Stimulated activated CD4-positive, alpha-beta T cell treated with anti-CD3 and anti-CD28 coated beads, Interleukin-15, amount 100 ng/mL, for 48 hours (primary cell): ENCODE results near the gene DNAJC27.
A peak's percentile ranks its signal among the peaks of the same experiment; 100 is the strongest.
"Not testable (repeated sequence)": the region's sequence is repeated elsewhere in the genome, so short reads cannot be mapped to it uniquely, and the experiment has no call there.

Experiments
- DNase-seq, 2 donors: peaks; one replicate each; pipeline ENCODE4 v3.0.0-alpha.2; 2020; ENCODE audit warnings: low read depth in 2 of 2

The DNAJC27 gene

DNA sequence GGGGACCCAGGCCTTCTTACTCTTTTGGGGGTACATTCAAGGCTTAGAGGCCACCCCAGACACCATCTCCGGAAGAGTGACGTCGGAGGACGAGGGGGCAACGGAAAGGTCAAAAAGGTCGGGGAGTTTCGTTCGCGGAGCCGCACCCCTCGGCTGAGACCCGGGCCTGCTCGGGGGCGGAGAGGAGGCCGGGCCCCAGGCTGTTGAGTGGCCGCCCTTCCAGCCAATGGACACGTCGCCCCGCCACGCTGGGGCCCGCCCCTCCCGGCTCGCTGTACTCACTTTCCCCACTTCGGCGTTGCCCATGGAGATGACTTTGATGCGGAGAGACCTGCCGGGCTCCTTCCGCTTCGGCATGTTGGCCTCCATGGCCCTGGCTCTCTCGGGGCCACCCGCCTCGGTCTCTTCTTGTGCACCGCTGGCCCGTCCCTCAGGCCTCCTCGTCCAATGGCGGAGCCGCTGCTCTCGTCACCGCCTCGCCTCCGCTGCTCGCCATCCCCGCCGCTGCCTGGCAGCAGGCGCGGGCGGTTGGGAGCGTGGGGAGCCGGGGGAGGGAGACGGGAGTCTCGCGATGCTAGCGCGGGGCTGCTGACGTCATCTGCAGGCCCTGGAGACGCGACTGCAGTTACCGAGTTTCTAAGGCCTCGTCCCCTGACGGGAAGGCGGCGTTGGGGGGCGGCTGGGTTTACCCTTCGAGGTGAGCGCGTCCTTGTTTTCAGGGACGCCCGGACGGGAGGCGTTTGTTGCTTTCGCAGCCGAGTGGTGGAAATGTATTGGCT is at the start of gene DNAJC27:
Gene DNAJC27 (minus strand): TSS at position 420 of the 779 bp plus-strand sequence. CDS start 51 bp downstream, at position 369.
- DNase-seq = peak; percentile 95

DNA sequence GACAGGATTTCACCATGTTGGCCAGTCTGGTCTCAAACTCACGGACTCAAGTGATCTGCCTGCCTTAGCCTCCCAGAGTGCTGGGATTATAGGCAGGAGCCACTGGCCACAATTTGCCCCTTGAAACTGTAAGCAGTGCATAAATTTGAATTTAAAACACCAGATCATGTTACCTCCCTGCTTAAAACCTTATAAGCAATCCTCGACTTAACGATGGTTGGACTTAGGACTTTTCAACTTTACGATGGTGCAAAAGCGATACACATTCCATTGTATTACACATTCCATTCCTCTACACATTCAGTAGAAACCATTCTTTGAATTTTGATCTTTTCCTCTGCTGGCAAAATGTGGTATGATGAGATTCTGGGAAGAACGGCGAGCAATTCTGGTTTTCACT is 46.9 kb upstream of the DNAJC27 start:
- no peak for DNase-seq

DNA sequence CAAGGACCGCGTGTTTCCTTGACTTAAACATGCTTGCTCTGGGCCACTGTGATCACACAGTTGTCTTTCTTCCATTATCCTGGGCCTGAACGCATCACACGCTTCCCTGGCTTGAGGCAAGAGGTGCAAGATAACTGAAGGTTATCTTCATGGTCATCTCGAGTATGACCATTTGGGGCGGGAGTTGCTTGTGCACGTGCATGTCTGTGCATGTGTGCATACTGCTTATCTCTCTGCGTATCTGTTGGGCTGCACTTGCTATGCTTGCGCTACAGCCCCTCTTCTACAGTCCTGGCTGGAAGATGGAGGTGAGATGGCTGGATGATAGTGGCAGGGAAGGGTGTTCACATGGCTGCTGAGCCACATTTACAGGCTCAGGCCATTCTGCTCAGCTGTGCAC is 42.9 kb upstream of the DNAJC27 start:
- no peak for DNase-seq

DNA sequence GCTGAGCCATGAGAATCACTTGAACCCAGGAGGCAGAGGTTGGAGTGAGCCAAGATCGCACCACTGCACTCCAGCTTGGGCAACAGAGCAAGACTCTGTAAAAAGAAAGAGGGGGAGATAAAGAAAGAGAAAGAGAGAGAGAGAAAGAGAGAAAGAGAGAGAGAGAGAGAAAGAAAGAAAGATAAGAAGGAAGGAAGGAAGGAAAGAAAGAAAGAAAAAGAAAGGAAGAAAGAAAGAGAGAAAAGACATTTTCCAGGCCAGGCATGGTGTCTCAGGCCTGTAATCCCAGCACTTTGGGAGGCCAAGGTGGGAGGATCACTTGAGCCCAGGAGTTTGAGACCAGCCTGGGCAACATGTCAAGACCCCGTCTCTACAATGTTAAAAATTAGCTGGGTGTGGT is 39.6 kb upstream of the DNAJC27 start:
- not testable (repeated sequence) for DNase-seq

DNA sequence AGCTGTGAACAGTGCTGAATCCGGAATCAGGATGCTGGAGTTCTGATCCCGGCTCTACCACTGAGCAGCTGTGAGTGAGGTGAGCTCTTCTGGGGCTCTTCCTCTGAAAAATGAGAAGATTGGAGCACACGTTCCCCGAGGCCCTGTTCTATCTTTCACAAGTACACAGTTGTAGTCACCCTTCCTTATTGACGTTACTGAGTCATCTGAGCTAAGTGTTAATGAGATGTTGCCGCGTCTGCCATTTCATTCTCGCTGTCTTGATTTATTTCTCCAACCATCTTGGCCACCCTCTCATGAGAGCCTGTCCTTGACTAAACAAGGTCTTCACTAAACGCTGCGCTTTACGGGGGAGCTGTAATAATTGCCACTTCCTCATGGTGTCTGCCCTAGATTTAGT is 38.2 kb upstream of the DNAJC27 start:
- no peak for DNase-seq

DNA sequence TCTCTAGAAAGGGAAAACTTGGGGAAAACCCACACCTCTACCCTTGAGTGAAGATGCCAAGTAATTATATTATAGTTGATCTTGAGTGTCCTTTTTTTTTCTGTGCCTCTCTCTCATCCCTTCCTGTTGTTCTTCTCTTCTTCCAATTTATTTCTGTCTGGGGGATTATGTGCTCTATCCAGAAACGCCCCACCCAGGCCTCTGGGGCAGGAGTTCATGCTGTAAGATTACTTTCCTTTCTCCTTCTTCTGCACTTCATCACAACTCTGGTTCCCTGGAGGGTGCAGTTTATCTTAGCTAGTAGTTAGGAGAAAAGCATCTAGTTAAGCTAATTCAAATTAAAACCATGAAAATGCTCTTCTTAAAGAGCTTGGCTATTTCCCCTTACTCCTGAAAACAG is 30.3 kb upstream of the DNAJC27 start:
- DNase-seq = no peak

DNA sequence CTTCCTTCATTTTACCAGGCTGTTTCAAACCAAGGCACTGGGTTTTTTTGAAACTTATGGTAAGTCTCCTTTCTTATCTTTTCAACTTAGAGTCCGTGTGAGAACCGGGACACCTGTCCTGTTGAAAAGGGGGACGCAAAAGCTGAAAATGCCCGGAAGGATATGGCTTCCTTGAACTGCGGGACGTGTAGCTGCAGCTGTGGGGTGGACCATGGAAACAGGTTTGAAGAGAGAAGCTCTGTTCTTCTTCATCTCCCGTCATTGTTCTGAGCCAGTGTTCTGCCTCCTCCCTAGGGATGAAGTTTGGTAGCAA is 29.5 kb upstream of the DNAJC27 start:
- no peak for DNase-seq

DNA sequence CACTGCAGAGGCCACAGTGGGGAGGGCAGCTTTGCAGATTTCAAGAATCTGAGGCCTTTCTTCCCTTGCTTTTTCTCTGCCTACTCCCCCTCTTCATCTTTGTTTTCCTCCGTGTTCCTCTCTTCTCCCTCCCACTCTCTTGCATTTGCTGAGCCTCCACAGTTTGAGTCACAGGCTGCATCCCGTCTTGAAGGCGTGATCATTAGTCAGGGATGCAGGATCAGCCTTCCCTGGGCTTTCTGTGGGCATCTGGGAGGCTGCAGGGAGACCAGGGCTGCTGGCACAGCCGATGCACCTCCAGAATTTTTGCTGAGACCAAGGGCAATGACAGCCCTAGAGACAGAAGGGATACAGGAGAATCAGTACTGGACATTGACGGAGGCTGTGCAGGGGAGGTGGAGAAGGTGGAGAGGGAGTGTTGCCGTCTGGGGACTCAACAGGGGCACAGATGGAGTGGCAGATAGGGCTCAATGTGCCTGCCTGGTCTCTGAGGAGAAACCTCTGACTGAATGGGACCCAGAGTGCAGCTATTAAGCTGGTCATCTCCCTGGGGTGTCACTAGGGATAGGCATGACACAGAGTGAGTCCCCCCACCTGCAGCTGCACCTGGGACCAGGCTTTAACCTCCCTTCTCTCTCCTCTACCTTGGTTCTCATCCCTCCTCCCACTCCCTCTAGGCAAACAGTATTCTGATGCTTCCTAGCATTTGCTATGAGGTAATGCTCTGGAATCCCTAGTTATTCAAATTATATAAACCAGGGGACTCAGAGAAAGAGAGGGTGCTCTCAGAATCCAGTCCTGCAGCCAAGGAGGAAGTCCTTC is 29.0 kb upstream of the DNAJC27 start:
- no peak for DNase-seq

DNA sequence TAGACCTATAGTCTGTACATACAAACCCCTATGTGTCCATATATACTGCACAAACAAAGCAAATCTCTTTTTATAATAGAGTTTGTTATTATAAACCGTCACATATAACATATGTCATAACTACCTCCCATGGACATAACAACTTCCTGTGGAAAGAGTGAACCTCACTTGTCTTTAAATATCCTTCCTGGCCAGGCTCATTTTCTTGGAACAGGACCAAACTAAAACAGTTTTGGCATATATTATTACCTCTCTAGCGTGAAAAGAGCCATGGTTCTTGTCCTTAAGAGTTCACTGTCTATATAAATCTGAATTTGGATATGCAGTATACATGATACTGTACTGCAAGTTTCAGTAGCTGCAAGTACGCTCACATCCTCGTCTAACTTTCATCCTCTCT is 28.3 kb upstream of the DNAJC27 start:
- DNase-seq = no peak

DNA sequence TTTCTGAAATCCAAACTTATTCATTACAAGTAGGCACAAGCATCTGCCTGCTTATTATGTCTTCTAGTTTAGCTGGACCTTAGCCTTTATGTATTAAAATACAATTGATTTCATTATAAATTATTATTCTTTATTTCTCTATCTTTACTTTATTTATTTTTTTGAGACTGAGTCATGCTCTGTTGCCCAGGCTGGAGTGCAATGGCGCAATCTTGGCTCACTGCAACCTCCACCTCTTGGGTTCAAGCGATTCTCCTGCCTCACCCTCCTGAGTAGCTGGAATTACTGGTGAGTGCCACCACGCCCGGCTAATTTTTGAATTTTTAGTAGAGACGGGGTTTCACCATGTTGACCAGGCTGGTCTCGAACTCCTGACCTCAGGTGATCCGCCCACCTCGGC is 27.3 kb upstream of the DNAJC27 start:
- DNase-seq = not testable (repeated sequence)

DNA sequence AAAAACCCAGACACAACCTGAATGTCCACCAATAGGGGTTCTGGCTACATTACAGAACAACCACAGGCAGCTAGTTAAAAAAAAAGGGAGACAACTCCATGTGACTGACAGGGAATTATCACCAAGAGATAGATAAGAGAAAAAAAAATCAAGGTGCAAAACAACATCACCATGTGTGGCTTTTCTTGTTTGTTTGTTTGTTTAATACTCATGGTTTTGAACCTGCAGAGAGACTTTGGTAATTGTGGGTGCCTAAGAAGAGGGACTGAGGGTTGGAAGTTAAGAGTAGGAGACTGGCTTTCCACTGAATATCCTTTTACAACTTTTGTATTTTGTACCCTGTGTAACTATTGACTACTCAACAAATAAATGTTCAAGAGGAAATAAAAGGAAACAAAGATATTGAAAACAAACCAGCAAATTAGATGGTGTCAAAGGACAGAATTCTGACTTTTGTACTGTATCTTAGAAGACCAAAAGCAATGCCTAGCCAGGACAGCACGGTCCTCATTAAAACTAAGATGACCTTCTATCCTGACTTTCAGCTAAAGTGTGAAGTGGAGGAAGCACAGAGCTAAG is 22.5 kb upstream of the DNAJC27 start:
- DNase-seq = no peak

DNA sequence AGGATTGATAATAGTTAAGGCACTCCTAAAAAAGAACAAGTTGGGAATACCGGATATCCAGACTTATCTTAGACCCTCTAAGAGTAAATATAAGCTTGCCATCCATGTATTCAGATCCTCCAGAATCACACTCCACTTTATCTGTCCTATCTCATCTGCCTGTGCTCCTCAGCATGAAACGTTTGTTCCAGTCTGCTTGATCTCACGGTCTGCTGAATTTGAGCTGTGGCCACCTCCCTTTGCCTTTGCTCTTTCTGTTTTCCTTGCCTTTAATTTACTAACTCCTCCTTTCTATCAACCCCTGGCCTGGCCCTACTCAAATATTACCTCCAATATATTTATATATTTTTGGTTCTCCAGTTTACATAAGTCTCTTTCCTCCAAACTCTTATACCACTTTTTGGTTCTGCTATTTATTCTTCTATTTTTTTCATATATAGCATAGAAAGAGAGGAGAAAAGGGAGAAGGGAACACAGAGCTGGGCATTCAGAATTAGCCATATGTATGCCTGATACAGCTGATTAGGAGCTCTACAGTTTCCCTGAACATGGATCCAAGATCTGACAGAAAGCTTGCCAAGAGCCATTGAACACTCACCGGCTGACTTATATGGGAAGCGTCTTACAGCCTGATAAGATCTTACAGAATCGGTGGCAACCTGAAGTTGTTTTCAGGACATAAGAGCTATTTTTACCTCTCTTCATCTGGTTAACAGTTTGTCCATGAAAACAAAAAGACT is 21.8 kb upstream of the DNAJC27 start:
- no peak for DNase-seq

DNA sequence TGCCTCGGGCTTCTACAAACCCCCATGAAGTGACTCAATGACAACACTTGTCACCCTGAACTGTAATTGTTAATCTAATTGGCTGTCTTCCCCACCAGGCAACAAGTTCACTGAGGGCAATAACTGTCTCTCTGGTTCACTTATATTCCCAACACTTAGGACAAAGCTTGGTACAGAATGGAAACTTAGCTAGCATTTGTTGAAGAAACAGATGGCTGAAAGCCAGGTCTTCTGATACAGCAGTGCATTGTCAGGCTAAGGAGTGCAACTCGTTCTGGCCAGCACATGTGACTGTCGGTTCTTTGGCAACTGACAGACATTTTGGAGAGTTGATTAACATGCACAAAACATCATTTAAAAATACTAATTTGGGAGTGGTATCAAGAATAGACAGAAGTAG is 14.6 kb upstream of the DNAJC27 start:
- no peak for DNase-seq

DNA sequence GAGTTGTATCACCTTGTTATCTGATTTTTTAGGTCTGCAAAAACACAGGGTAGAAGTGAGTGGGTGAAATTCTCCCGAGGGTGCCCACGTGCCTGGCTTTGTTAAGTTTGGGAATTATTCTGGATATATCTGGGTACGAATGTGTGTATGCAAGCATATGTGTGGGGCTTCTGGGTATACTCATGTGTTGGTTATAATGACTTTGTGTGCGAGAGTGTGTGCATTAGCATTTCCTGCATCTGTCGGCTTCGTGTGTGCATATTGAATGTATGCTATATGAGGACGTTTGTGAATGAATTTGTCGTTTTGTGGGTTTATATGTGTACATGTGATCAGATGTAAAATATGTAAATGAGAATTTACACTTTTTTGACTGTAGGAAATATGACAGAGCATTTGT is 13.8 kb upstream of the DNAJC27 start:
- DNase-seq = no peak

DNA sequence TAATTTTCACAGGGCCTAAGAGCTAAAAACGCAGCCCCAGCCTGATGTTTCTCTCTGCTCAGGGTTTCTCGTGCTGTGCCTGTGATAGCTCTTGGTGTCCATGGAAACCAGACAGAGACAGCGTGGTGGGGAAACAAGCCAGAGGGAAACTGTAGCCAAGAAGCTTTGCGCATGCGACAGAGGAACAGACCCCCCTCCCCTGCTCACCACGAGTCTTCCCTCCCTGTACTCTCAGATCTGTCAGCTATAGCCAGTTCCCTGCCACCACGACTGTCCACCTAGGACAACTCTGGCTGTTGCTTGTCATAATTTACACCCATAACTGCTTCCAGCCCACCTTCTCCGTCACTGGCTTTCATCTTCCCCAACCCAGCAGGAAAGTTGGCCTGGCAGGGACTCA is 13.2 kb upstream of the DNAJC27 start:
- DNase-seq = no peak

DNA sequence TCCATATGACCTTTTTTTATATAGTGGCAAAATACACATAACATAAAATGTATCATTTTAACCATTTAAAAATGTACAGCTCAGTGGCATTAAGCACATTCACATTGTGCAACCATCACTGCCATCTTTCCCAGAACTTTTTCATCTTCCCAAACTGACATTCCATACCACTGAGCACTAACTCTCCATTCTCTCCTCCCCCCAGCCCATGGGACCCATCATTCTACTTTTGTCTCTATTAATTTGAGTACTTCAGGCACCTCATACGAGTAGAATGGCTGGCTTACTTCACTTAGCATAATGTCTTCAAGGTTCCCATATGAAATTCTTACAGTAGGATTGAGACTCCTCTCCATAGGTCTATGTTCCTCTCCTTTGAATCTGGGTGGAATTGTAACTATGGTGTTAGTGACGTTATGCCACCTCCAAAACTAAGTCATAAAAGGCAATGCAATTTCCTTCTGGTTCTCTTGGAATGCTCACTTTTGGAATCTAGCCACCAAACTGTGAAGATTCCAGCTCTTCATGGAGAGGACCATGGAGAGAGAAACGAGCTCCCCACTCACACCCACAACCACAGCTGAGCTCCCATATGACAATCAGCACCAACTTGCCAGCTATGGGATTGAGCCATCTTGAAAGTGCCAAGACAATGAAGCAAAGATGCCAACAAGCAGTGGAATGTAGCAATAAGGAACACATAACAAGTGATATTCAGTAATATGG is 9.8 kb upstream of the DNAJC27 start:
- no peak for DNase-seq

DNA sequence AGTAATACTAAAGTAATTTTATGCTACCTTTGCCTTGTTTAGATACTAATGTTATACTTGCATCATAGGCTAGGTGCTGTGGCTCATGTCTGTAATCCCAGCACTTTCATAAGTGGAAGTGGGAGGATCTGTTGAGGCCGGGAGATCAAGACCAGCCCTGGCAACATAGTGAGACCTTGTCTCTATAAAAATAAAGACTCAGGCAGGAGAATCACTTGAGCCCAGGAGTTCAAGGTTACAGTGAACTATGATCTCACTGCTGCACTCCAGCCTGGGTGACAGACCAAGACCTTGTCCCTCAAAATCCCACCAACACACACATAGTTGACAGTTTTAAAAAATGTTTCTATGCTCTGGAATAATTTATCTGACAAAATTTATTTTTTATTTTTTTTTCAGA is 6.9 kb upstream of the DNAJC27 start:
- DNase-seq = no peak

DNA sequence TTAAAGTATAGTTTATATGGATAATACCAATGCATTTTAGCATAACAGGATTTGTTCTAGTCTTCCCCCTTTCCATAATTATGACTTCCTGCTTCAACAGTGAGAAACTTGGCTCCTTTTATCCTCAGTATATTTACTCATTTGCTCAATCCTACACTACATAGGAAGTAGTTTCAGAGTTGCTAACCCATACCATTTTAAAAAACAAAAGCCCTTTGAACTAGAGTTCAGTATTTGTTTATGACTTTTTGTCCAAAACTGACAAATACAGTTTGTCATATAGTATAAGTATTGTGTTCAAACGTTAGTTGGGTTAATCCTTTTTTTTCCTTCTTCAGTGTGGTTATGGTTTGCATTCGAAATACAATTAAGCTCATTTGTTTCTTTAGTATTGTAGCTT is 5.9 kb upstream of the DNAJC27 start:
- DNase-seq = no peak

DNA sequence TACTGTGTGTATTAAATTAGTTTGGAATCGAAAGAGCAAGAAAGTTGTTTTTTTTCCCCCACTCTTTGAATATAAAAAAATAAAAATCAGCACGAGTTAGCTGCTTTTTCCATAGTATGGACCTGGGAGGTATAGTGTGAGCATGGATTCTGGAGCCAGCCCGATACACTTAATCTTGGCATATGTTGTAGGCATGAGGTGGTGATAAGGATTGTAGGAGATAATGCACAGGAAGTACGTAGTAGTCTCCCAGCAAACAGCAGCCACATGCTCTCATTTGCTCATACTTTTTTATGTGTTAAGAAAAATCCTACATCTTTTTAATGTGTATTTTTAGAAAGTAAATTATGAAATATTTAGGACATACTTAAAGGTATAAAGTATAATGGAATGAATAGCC is 2.1 kb upstream of the DNAJC27 start:
- no peak for DNase-seq

DNA sequence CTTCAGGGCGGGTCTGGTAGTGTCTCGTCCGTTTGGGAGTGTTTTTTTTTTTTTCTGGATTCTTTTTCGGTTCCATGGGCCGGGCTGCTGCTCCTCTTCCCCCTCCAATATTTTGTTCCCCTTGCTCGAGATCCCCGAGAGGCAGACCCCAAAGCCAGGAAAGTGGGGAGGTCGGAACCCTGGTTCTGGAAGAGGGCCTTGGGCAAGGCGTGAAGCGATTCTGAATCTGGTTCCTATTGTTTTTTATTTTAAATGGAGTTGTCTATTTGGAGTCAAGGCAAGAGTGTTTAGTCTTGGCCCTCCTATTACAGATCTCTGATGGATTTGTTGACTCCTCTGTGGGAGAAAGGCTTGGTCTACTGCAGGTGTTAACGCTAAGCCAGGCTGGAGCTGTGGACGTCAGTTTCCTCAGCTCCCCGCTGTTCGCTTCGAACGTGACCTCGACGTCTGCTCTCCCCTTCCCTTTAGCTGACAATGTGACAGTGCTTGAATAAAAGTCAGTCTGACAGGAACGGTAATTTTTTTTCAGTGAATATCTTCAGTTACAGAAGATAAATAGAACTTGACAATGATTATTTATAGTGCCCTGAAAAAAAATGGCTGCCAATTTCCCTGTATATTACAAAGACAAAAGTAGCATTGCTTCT is 683 bp upstream of the DNAJC27 start:
- DNase-seq = peak; percentile 8 to 22

DNA sequence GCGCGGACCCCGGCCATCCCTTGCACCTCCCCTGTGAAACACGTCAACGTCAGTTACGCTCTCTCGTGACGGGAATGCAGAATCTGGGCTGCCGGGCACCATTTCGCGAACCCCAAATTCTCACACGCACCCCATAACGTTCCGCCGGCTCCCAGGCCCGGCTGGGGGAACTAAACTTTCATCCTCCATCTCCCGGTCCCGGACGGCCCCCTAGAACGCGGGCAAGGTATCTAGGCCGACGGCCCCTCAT is 544 bp downstream of the DNAJC27 start:
- peak in 1 of 2 donors; percentile 19 for DNase-seq
